NCI-H128 (cell line): ENCODE measurements around the gene RGS14.
A peak's percentile ranks its signal among the peaks of the same experiment; 100 is the strongest.
"Not testable (repeated sequence)": the region's sequence is repeated elsewhere in the genome, so short reads cannot be mapped to it uniquely, and the experiment has no call there.

ENCODE experiments used
- DNase-seq: peaks from one replicate; lab custom pipeline; 2025; ENCODE audit not compliant: unreplicated experiment; lab: John Stamatoyannopoulos, UW

The RGS14 gene

DNA sequence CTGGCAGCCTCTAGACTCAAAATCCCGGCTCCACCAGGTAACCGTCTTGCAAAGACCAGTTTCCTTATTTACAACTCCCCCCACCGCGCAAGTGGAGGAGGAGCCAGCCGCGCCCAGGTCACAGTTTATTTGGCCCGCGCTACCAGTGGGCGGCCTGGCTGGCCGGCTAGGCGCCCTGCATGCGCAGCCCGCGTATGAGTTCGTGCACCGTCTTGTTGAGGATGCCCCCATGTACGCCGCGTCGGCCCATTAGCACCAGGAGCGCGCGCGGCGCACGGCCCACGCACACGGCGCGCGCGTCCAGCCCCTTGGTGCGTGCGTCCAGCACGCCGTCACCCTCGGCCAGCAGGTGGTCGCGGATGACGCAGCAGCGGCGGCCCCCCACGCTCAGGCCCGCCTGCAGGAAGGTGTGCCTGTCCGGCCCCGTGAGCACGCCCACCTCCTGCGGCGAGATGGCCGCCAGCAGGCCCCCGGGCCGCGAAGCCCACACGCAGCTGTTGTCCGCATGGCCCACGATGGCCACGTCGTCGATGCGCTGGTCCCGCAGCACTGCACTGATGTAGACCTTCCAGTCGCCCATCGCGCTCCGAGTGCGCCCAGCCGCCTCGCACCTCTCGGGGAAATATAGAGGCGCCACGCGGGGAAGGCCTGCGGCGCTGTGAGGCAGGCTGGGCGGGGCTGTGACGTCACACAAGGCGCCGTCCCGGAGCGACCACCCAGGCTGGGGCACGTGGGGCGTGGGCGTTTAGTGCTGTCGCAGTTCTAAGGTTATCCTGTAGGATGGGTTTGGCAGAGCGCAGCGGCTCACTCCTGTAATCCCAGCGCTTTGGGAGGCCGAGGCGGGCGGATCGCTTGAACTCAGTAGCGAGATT is 42.5 kb downstream of the RGS14 start, which contains the start of gene PFN3:
Gene PFN3, minus strand, starts transcription at position 665 of the 872 bp plus-strand sequence. Its CDS starts 85 bp downstream, at position 580.
- DNase-seq = no peak

DNA sequence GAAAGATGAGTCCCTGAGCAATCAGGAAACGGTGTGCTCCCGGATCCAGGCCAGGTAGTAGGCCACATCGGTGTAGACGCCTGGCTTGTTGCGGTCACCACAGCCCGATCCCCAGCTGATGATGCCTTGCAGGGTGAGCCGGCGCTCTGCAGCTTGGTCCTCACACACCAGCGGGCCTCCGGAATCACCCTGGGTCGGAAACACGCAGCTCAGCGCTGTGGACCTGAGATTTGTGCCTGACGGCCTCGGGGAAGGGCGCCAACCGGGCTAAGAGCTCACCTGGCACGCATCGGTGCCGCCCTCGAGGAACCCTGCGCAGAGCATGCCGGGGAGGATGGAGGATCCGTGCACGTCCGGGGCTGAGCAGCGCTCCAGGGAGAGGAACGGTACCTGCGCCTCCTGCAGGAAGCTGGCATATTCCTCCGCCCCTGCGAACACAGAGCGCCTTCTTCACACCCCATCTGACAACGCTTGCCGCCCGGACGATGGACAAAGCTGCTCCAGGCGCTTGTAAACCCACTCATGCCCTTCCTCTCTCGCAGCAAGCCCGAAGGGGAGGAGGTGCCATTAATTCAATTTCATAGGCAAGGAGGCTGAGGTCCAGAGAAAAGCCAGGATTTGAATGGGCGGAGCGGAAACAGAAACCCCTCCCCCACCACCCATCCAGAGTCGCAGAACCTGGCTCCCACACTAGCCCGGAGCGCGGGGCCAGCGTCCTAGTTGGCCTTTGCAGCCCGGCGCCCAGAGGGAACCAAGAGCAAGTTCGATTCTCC is 44.7 kb downstream of the RGS14 start:
- peak; percentile 69 for DNase-seq

DNA sequence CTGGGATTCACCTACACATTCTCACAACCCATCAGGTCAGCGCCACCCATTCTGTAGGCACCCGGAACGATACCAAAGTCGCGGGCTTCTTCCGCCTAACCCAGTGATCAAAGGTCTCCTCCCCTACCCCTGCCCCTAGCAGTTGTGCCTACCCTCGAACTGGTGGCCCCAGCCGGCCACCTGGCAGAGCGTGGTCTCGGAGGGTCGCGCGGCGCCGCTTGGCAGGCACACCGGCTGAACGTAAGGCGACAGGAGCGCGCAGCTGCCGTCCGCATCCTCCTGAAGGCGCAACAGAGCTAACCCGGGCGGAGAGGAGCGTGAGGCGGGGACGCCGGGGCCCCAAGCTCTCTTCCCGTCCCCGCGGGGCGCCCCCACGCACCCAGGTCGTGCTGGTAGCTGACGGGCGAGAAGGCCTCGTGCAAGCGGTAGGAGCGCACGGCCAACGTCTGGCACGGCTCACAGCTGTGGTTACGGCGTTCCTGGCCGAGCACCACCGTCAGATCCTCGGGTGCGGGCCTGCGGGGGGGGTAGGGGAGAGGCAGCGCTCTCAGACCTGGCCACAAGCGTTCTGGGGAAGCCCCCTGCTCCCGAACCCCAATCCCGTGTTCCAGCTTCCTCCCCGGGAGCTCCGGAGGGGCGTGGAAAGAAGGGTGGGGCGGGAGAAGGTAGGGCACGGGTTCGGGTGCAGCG is 45.5 kb downstream of the RGS14 start:
- peak; percentile 4 for DNase-seq

DNA sequence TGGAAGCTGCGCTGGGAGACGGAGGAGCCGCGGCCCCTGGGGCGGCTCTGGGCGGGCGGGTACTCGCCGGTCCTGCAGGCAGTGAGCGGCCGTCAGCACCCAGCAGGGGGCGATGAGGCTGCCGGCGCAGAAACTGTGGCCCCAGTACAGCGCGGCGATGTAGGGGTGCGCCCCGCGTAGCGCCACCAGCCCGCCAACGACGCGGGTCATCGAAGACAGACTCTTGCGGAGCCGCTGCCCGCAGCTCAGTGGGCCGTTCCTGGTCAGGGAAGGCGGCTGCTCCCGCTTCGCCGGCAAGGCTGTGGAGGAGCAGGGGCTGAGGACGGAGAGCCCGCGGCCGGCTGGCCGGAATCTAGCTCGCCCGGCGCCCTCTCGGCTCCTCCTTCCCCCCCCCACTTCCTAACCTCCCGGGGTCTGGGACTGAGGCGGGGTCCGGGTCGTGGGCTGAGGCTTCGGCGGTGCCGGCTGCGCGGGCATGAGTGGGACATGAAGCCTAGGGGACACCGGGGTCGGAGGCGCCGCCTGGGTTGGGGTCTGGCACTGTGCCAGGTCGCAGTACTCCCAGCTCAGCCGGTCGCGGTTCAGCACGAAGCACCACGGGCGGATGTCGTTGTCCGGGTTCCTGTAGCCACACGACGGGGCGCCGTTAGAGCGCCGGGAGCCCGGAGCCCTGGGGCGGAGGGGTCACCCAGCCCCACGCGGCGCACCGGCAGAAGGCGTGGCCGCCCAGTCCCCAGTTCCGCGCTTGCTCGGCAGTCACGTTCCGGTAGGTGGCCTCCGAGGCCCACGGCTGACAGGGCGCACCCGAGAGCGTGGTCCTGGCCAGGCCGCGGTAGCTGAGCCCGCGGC is 46.3 kb downstream of the RGS14 start:
- DNase-seq = peak; percentile 44

DNA sequence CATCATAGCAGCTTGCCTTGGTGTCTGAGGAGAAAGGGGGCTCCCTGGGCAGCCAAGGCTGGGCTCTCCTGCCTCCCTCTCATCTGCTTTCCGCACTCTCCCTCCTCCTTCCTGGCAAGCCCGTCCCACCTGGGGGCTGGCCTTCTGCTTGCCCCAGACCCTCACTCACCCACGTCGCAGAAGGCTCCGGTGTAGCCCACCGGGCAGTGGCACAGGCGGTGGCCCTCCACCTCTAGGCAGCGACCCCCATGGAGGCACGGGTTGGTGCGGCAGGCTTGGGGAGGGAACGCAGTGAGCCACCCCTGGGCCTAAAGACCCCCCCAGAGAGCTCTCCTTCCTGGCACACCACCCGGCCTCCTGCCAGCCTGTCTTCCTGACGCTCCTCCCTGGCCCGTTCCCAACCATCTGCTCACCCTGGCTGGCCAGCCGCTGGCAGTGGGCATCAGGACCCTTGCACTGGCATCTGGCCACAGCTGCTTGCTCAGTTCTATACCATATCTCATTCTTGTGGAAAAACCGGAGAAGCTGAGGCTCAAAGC is 47.0 kb downstream of the RGS14 start:
- DNase-seq = no peak

DNA sequence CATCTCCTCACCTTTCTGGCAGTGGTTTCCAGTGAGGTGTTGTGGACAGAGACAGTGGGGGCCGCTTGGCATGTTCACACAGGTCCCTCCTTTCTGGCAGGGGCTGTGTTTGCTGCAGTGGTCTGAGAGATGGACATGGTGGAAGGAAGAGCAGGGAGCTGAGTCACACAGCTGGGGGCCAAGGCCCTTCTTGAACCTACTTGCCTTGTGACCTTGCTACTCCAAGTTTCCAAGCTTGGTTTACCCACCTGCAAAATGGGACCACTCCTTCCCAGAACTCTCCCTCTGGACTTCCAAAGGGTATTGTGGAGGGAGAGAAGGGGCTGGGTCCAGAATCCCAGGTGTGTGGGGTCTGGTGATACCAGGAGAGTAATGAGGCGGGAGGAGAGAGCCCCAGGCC is 47.6 kb downstream of the RGS14 start:
- DNase-seq = no peak

DNA sequence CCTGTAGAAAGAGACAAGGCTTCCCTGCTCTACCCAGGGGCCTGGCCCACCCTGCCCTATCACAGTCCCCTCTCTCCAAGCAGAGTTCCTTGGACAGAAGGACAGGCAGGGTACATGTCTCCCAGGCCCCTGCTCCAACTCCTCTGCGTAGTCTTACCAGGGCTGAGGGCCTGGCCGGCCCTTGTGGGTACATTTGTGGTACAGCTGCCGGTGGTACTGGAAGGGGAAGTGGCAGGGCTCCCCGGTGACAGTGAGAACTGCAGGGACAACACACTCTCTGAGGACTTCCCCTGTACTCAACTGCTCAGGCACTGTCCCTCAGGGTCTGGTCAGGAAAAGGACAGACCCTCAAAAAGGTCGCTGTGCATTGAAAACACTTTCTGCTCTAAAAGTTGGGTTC is 48.1 kb downstream of the RGS14 start:
- no peak for DNase-seq

DNA sequence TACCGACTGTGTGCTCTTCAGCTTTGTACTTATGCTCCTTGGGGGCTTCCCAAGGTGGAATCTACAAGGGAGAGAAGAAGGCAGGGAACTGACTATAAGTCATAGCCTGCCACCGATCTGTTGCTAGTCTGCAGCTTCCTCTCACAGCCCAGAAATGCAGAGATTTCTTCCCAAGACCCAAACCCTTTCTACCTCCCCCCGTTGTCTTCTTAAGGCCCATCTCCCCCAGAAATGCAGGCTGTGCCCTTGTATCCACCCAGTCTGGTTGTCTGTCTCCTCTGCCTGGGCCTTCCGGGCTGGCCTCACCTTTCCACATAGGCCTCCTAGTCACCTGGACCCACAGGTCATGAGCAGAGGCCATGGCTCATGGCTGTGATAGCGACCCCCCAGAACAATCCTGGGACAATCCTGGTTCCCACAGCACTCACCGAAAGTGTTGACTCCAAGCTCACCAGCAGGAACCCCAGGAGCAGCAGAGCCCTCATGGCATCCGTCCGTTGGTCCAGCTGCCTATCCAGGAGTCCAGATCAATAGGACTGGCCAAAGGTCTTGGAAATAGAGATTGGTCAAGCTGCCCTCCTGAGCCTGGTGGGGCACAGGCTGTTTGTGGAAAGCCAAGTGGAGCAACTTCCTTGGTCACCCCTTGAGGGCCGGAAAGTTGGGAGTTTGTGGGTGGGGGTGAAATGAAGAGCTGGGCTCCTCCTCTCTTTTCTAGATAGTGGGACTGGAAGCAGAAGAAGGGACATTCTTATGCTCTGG is 51.5 kb downstream of the RGS14 start, which contains the start of gene F12:
Gene F12, minus strand, starts transcription at position 522 of the 759 bp plus-strand sequence. Its CDS starts 37 bp downstream, at position 485.
- DNase-seq = no peak

DNA sequence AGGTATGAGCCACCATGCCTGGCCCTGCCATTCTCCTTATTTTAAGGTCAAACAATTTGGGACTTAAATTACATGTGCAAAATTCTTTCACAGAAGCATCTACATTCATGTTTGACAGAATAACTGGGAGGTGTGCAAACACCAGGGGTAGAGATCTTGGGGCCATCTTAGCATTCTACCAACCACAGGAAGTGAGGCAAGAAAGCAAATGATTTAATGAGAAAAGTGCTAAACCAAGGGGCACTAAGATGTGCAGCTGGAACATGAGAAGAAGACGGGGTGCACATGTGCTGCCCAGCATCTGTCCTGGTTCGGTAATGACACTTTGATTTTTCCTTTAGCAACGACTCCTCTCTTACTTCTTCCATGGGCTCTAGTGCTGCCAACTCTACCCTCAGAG is 52.9 kb downstream of the RGS14 start:
- DNase-seq = no peak

DNA sequence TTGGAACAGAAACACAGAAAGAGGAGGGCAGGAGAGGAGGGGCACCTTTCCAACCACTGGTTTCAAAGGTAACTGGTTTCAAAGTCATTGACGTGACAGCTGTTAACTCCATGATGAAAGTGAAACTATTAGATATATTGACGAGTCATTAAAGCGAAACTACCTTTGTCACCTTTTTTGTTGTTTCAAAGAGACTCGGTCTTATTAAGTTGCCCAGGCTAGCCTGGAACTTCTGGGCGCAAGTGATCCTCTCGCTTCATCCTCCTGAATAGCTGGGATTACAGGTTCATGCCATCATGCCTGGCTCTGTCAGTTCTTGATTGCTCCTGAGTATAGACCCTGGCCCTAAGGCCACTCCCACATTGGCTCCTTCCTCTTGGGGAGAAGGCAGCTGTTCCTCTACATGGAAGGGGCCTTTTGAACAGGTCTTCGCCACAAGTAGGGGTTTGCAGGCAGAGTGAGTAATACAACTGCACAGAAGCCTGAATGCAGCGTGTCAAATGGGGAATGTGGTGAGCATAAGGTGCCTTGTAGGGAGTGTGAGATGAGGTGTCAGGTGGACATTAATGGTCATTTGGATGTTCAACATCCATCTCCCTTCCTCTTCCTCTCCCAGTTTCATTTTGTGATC is 55.0 kb downstream of the RGS14 start:
- DNase-seq = no peak

DNA sequence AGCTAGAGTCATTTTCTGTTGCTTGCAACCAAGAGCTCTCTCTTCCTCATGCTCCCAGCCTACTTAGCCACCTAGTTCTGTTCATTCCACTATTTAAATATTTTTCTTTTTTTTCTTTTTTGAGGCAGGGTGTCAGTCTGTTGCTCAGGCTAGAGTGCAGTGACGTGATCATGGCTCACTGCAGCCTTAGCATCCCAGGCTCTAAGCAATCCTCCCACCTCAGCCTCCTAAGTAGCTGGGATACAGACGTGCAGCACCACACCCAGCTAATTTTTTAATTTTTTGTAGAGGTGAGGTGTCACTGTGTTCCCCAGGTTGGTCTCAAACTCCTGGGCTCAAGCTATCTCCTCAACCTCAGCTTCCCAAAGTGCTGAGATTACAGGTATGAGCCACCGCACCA is 56.8 kb downstream of the RGS14 start:
- DNase-seq = no peak

DNA sequence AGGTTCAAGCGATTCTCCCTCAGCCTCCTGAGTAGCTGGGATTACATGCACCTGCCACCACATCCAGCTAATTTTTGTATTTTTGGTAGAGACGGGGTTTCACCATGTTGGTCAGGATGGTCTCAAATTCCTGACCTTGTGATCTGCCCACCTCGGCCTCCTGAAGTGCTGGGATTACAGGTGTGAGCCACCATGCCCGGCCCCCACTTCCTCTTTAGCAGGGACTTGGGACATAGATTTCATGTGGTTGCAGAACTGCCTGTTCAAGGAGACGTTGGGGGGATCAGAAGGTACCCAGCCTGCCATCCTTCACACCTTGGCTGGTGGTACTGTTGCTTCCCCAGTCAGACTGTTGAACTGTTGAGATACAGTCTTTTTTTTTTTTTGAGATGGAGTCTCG is 59.4 kb downstream of the RGS14 start:
- DNase-seq = not testable (repeated sequence)

DNA sequence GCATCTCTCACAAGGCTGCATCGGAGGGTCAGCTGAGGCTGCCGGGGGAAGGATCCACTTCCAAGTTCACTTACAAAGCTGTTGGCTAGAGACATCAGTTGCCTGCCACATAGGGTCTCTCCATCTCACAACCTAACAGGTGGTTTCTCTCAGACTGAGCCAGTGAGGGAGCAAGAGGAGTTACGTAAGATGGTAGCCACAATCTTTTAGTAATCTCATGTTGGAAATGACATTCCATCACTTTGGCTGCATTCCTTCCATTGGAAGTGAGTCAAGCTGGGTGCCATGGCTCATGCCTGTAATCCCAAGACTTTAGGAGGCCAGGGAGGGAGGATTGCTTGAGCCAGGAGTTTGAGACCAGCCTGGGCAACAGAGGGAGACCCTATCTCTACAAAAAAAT is 61.3 kb downstream of the RGS14 start:
- no peak for DNase-seq

DNA sequence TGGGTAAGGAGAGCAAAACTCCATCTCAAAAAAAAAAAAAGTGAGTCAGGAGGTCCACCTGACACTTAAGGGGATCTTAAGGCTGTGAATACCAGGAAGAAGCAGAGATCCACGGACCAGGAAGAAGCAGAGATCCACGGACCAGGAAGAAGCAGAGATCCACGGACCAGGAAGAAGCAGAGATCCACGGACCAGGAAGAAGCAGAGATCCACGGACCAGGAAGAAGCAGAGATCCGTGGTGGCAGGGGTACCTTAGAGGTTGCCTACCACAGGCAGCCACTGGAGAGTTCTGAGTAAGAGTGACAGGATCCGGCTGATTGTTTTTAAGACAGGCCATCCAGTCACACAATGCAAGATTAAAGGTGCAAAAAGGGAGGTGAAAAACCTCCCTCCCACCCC is 62.7 kb downstream of the RGS14 start:
- DNase-seq = not testable (repeated sequence)

DNA sequence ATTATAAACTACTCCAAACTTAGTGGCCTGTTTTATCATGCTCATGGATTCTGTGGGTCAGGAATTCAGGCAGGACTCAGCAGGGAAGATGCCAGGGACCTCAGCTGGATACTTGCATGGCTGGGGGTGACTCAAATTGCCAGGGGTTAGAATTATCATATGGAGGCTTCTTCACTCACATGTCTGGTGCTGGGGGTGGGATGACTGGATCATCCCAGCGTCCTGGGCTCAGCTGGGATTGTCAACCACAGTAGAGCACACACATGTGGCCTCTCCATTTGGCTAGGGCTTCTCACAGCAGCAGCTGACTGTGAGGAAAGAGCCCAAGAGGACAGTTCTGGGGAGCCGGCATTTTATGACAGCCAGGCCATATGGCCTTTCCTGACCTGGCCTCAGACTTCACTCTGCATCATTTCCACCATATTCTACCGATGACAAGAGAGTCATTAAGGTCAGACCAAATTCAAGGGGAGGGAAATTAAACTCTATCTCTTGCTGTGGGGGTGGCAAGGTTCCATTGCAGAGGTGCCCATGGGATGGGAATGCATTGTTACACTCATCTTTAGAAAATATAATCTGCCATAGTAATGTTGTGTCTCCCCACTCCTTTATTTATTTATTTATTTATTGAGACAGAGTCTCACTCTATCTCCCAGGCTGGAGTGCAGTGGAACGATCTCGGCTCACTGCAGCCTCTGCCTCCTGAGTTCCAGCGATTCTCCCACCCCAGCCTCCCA is 63.5 kb downstream of the RGS14 start:
- DNase-seq = no peak
